Fibroblast of lung (primary cell): ENCODE results near the gene UBE2QL1.

ENCODE experiments used
- CTCF ChIP-seq, 2 donors: IDR thresholded peaks in 1 of 2; conservative IDR thresholded peaks in 1 of 2; 1 replicate in 1 of 2; 2 replicates in 1 of 2; pipeline ENCODE4 v1.5.1; 2011 to 2012; ENCODE audit warnings: low read length in 2 of 2, control low read depth in 1 of 2, inconsistent platforms in 1 of 2, low read depth in 1 of 2, mild to moderate bottlenecking in 1 of 2
- EZH2 ChIP-seq: IDR thresholded peaks from 2 replicates; pipeline ENCODE4 v1.5.1; 2012; ENCODE audit warnings: low read length, control low read depth, mild to moderate bottlenecking; ENCODE audit errors: missing control alignments

- TF ChIP-seq EZH2 (no peak), CTCF (conservative IDR thresholded peaks at IDR 0.05 in 1 of 2, IDR thresholded peaks at IDR 0.05 in 1 of 2; ENCODE audit: low read depth in 1 of 2, low read length in 2 of 2) (no peak)
These were observed 42.0 kb downstream of the UBE2QL1 start for GRCh38 chr5:6490693-6491092.
